Upper lobe of left lung (tissue), 4 donors: Measurements from ENCODE around the gene FAM13A.

ENCODE experiments used
- EP300 ChIP-seq, 4 donors: sonication (generic); formaldehyde crosslinking; IDR thresholded peaks; one replicate each; pipeline ENCODE4 v1.5.1; 2017; ENCODE audit warnings: antibody characterized with exemption in 4 of 4, control low read depth in 2 of 4
- POLR2A ChIP-seq, 4 donors: fragments of 450-650 bp; IDR thresholded peaks; one replicate each; pipeline ENCODE4 v1.5.1; 2016 to 2017; ENCODE audit warnings: antibody characterized with exemption in 4 of 4, mild to moderate bottlenecking in 2 of 4
- POLR2AphosphoS5 ChIP-seq, 2 donors: sonication (generic); formaldehyde crosslinking; IDR thresholded peaks; one replicate each; pipeline ENCODE4 v1.5.1; 2017; ENCODE audit warnings: antibody characterized with exemption in 2 of 2
- TF ChIP-seq, protein P1 (sequence below), 6 experiments: fragments of 450-650 bp in 4 of 6; fragments of 200-600 bp in 2 of 6; sonication (generic) in 2 of 6; IDR thresholded peaks; one replicate each; pipeline ENCODE4 v1.5.1; 2016 to 2019; ENCODE audit warnings: antibody characterized with exemption in 6 of 6

DNA sequence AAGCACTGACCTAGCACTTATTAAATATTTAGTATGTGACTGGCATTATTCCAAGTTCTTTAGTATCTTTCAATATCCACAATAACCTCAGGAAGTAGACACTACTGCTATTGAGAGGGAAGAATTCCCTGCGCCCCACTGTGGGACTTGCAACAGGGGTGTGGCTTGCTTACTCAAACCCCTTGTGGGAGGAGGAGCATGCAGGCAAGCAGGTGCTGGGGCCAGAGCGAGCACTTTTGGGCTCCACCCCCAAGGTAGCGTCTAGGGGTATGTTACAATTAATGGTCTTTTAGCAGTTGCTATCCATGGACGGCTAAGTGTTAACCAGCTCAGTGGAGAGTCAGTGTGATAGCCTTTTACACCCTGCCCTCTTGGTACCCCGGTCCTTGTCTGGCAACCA is 50.7 kb downstream of the FAM13A start:
- TF ChIP-seq EP300 (IDR thresholded peaks at IDR 0.05) (no peak), POLR2A (IDR thresholded peaks at IDR 0.05) (no peak), POLR2AphosphoS5 (IDR thresholded peaks at IDR 0.05) (no peak)
- TF ChIP-seq, protein P1, sequence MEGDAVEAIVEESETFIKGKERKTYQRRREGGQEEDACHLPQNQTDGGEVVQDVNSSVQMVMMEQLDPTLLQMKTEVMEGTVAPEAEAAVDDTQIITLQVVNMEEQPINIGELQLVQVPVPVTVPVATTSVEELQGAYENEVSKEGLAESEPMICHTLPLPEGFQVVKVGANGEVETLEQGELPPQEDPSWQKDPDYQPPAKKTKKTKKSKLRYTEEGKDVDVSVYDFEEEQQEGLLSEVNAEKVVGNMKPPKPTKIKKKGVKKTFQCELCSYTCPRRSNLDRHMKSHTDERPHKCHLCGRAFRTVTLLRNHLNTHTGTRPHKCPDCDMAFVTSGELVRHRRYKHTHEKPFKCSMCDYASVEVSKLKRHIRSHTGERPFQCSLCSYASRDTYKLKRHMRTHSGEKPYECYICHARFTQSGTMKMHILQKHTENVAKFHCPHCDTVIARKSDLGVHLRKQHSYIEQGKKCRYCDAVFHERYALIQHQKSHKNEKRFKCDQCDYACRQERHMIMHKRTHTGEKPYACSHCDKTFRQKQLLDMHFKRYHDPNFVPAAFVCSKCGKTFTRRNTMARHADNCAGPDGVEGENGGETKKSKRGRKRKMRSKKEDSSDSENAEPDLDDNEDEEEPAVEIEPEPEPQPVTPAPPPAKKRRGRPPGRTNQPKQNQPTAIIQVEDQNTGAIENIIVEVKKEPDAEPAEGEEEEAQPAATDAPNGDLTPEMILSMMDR (IDR thresholded peaks at IDR 0.05), result no peak
